ENCODE data around the gene UCP1.

The UCP1 gene, protein sequence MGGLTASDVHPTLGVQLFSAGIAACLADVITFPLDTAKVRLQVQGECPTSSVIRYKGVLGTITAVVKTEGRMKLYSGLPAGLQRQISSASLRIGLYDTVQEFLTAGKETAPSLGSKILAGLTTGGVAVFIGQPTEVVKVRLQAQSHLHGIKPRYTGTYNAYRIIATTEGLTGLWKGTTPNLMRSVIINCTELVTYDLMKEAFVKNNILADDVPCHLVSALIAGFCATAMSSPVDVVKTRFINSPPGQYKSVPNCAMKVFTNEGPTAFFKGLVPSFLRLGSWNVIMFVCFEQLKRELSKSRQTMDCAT

GRCh38 chr4:140568507-140569306 is at the start of gene UCP1:
TSS of gene UCP1 (minus strand) at chr4:140568961. CDS start at chr4:140568729, 232 bp downstream.
- DNase-seq (ENCODE audit: low read depth, low spot score) = peak; percentile 53

- no peak for DNase-seq (ENCODE audit: low read depth, low spot score)
Measured at GRCh38 chr4:140617499-140618248, 48.9 kb upstream of the UCP1 start.

DNA sequence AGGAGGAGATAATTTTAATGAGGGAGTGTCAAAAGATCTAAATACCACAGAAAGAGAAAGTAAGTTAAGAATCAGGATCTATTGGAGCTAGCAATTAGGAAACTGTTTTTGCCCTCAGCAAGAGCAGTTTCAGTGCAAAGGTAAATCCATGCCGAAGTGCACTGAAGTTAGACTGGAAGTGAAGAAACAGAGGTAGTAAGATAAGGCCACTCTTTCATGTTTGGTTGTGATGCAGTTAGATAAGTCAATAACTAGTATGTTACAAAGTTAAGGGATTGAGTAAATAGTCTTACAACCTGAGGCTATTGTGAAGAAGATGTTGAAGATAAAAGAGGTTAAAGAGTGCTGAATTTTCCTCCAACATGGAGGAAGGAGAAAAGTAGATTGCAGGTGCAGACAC is 46.7 kb upstream of the UCP1 start:
- no peak for DNase-seq (ENCODE audit: low read depth, low spot score)

DNA sequence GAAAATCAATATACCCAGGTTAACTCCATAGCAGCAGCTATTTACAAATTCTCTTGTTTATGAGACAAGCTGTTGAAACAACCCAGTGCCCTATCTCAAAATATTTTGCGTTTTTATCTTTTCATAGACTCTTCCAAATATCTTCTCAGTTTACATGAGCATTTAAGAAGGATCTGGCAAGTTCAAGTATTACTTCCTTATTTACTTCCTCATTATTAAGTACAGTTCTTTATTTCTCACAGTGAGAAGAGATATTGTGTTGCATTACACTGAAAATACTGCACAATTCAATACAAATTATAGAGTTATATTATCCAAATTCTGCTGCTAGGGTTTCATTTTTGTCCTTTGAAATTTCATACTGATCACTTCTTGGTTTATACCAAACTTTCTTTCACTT is 43.6 kb upstream of the UCP1 start:
- DNase-seq (ENCODE audit: low read depth, low spot score) = no peak

DNA sequence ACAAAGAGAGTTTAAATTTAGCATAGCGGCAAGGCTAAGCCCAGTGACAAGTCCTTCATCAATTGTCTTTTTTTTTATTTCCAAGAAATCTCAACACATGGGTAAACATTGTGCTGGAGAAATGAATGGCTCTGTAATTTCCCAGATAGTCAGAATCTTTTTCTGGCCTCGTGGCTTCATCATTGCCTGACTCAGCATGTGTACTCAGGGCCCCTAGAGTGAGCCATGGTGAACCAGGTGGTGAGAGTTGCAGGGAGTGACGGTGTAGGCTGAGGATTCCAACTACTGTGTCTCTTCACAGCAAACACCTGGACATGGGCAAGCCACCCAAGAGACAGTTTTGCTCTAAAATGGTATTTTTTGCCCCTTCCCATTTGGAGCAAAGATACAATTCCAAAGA is 43.1 kb upstream of the UCP1 start:
- no peak for DNase-seq (ENCODE audit: low read depth, low spot score)

DNA sequence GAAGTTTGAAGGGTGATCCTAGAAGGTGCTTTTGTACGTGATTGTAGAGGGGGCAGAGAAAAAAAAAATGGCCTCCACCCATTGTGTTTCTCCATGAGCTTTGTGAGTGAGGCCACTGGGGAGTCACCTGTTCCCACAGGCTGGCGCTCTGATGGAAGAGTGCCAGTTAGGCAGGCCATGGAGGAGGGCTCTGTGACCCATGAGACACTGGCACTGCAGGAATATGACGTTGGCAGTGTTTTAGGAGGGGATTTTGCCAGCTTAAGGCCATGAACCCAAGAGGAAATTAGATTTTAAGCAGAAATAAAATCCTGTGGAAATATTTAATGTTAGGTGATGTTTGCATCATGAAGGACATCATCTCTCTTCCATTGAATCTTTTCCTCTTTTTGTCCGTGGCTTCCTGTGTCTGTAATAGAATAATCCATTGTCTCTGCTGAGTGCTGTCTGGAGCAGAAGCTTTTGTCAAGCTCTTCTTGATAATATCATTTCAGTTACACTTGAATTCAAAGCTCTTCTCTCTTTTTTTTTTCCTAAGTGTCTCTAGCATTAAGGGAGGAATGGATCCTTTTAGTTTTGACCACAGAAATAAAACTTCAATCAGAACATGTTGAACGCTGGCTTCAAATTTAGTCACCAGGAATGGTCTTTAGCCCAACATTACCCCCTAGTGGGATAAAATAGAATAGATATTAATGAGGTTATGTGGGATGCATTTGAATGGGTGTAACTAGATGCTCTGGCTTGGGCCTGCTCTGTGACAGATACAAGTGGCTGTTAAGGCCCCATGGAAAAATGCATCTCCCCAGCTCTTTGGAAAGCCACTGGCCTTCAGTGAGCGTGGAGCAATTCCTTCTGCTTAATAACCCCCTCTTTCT is 41.0 kb upstream of the UCP1 start:
- peak; percentile 77 for DNase-seq (ENCODE audit: low read depth, low spot score)

GRCh38 chr4:140607852-140608251 is 39.1 kb upstream of the UCP1 start:
- DNase-seq (ENCODE audit: low read depth, low spot score) = no peak

GRCh38 chr4:140604544-140604943 is 35.8 kb upstream of the UCP1 start:
- DNase-seq (ENCODE audit: low read depth, low spot score) = no peak

DNA sequence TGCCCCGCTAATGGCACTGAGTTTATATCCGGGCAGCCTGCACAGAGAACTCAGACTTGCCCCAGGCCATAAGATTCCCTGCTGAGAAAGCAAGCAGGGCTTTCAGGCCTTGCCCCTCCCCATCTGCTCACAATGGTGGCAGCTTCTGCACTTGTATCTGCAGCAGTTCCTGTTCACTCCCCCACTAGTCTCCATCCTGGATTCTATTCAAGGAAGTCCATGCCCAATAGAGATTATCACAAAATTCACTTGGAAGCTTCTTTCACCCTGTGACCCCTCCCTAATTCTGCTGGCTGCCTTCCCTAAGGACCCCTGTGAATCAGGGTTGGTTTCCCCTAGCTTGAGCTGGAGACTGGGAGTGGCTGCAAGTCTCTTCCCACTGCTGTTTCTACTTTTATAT is 34.5 kb upstream of the UCP1 start:
- no peak for DNase-seq (ENCODE audit: low read depth, low spot score)

- no peak for DNase-seq (ENCODE audit: low read depth, low spot score)
Measured at GRCh38 chr4:140602714-140603113, 34.0 kb upstream of the UCP1 start.

- DNase-seq (ENCODE audit: low read depth, low spot score) = no peak
Measured at GRCh38 chr4:140600408-140600807, 31.6 kb upstream of the UCP1 start.

GRCh38 chr4:140595065-140595464 is 26.3 kb upstream of the UCP1 start:
- DNase-seq (ENCODE audit: low read depth, low spot score) = no peak

DNA sequence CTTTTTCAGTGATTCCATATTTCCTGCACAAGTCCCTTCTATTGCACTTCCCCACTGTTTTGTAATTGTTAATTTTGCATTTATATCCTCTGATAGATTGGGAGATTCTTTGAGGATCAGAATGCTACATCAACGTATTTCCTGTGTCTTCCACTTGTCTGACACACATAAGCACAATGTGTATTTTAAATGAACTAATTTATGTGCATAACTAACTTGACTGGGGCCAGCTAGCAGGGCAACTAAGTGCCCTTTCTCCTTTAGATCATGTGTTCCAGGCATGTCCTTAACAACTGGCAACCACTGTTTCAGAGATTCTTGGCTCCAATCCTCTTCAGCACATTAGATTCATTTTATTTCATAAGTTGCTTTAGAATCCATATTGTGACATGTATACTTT is 15.7 kb upstream of the UCP1 start:
- no peak for DNase-seq (ENCODE audit: low read depth, low spot score)

DNA sequence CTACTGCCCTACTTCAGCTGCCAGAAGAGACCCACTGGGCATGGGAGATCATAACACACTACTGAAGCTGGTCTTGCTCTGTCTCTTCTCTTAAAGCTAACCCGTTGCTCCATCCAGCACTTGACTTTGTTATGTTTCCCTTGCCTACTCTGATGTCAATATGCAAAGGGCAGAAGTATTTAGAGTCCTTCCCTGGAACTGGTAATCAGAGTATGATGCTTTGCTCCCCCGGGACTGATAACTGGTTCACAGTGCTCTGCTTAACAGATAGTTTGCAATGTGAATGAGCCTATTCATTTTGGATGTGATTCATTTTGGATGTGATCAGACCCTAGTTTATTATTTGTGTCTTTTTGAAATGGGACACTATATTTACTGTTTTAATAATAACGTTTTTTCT is 12.3 kb upstream of the UCP1 start:
- DNase-seq (ENCODE audit: low read depth, low spot score) = no peak

GRCh38 chr4:140579278-140579677 is 10.5 kb upstream of the UCP1 start:
- peak; percentile 15 for DNase-seq (ENCODE audit: low read depth, low spot score)

GRCh38 chr4:140575489-140575888 is 6.7 kb upstream of the UCP1 start:
- DNase-seq (ENCODE audit: low read depth, low spot score) = no peak

- DNase-seq (ENCODE audit: low read depth, low spot score) = no peak
Measured at GRCh38 chr4:140571620-140572019, 2.9 kb upstream of the UCP1 start.

DNA sequence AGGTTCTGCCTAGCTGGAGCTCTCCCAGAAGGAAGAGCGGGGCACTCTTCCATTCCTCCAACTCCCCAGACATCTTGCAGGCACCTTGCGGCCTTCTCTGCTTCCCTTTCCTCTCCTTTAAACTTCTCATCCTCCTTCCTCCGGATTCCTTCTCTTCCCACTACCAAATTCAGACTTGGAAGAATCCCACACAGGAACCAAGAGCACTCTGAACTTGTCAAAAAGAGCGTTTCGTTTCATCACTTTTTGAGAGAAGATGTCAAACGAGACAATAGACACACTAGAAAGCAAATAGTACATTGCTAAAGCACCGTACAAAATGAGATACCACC is 512 bp upstream of the UCP1 start:
- DNase-seq (ENCODE audit: low read depth, low spot score) = no peak

DNA sequence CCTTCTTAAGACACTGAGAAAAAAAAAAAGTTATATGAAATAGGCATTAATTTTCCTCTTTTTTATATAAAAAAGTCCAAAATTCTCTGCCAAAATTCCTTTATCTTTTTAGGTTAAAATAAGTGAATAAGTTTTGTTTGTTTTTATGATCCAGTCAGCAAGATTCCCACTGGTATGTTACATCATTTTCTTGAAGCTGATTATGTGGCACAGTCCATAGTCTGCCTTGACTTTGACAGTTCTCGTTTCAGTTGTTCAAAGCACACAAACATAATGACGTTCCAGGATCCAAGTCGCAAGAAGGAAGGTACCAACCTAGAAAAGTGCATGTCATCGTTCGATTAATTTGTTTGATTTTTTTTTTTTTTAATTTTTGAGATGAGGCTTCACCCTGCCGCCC is 9.1 kb downstream of the UCP1 start:
- no peak for DNase-seq (ENCODE audit: low read depth, low spot score)

DNA sequence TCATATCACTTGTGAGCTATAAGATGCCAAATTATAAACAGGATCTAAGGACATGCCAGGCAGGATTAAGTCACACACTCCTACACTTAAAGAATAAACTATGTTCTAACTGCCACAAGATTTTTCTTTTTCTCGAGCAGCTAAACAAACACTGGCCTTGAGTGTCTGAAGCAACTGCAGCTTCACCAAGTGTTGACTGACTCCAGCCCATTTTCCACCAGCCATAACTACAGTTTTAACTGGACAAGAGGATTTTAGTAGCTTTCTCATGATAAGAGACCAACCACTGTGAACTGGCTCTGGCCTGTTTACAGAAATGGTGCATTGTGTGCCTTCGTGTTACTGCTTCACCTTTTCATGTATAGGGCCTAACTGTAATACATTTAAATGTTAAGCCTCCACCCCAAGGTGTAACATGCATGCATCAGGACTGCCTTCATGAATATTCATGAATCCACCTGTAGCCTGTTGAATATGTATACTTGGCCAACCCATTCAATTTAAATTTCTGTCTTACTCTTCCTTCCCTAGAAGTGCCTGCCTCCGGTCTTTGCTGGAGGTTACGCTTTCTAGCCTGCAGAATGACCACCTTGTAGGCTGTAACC is 10.8 kb downstream of the UCP1 start:
- no peak for DNase-seq (ENCODE audit: low read depth, low spot score)

- peak; percentile 19 for DNase-seq (ENCODE audit: low read depth, low spot score)
Measured at GRCh38 chr4:140556372-140557085, 12.2 kb downstream of the UCP1 start.
